GM12801 (cell line): ENCODE measurements around the gene MECP2.

Source experiments
- CTCF ChIP-seq: IDR thresholded peaks from one replicate; pipeline ENCODE4 v1.5.1; 2011; ENCODE audit warnings: control low read depth; ENCODE audit not compliant: insufficient read length; ENCODE audit errors: extremely low read depth

Gene MECP2

DNA sequence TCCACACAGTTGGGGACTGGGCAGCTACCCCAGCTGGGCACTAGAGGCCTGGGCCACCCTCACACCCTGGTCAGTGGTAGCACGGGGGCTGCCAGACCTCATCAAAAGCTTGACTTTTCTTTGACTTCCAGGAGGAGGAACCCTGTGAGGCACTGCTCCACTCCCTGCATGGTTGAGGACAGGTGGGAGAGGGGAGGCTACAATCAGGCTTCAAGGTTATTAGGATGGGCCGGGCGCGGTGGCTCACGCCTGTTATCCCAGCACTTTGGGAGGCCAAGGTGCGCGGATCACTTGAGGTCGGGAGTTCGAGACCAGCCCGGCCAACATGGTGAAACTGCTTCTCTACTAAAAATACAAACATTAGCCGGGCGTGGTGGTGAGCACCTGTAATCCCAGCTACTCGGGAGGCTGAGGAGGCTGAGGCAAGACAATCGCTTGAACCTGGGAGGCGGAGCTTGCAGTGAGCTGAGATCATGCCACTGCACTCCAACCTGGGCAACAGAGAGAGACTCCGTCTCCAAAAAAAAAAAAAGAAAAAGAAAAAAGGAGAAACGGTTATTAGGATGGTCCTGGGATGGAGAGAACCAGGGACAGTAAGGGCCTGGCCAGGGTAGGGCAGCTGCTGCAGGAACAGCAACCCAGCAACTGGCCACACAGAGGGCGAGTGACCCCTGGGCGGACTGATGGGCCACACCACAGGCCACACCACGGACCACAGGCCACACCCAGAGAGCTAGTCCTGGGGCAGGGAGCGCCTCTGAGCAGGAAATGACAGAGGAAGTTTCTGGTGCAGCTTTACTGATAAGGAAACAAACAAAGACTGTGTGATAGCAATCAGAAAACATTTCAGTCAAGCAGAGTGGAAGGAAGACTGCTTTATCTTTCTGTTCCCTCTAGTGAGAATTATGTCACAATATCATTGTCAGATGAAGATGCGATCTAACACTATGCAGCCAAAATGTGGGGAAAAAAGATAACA, 26.0 kb upstream of the MECP2 start:
- no peak for TF ChIP-seq CTCF

GRCh38 chrX:154121961-154122360, 24.4 kb upstream of the MECP2 start:
- no peak for TF ChIP-seq CTCF

GRCh38 chrX:154121207-154121606, 23.7 kb upstream of the MECP2 start:
- no peak for TF ChIP-seq CTCF

DNA sequence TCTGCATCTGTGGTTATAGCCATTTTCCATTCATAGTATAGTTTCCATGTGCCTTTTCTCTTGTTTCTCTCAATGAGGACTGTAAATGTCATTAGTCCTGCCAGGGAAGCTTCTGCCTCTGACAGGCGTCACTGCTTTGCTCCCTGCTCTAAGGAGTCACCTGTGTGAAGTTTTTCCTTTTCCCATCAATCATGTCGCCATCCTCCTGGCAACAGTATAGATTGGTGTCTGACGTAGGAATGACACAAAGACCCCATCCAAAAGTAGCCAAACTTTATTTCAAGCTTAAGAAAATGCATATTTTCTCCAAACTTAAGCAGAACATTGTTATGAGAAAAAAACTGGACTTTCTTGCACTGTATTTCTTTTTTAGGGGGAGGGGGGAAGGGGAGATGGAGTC, 23.1 kb upstream of the MECP2 start:
- TF ChIP-seq CTCF: no peak

- no peak for TF ChIP-seq CTCF
Measured at GRCh38 chrX:154117566-154117965, 20.0 kb upstream of the MECP2 start.

DNA sequence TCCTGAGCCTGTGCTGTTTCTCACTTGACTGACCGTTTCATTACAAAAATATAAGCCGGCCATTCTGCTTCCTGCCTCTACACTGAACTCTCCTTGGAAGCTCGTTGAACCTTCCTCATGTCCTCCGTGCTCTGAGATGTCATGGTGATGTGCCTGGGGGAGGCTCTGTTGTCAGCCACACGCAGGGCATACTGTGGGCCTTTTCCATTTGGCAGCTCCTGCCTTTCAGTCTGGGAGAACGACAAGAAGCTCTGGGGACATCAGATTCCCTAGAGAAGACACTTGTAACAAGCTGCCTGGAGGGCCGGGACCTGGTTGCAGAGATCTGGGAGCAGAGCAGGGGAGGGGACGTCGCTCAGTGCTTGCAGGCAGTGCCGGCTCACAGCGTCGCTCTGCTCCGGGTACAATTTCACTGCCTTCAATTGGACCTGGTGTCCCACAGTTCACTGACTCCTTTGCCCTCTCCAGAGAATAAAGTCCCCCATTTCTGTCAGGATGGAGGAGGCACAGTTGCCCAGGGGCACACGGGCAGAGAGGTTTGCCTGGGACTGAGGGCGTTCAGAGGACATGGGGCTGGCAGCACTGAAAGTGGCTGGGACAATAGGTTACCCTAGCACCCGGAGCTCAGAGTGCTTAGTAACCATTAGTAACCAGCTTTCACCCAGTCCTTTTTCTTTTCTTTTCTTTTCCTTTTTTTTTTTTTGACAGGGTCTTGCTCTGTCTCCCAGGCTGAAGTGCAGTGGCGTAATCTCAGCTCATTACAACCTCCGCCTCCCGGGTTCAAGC, 19.1 kb upstream of the MECP2 start:
- TF ChIP-seq CTCF: no peak

- TF ChIP-seq CTCF: no peak
Measured at GRCh38 chrX:154115750-154116149, 18.2 kb upstream of the MECP2 start.
